Thyroid gland (tissue), 4 donors: Measurements from ENCODE around the gene METTL25B. TPM values are rescaled to one million over a fixed set of nuclear protein-coding genes. Genes with fewer than 3 reads are reported as not detected.
A peak's percentile ranks its signal among the peaks of the same experiment; 100 is the strongest.

Experiments
- DNase-seq, 2 donors: peaks; one replicate each; pipeline ENCODE4 v3.0.0-alpha.2; 2019
- H3K27ac ChIP-seq, 3 donors: fragments of 200-600 bp; sonication (generic); 1 replicate in 2 of 3; 2 replicates in 1 of 3; pipeline ENCODE4 v1.5.1; 2016 to 2019; ENCODE audit warnings: mild to moderate bottlenecking in 1 of 3, moderate library complexity in 1 of 3
- H3K27me3 ChIP-seq: fragments of 200-600 bp; sonication (generic); one replicate; pipeline ENCODE4 v1.5.1; 2019
- H3K36me3 ChIP-seq, 2 donors: fragments of 200-600 bp; sonication (generic); one replicate each; pipeline ENCODE4 v1.5.1; 2016 to 2019
- H3K4me1 ChIP-seq, 2 donors: fragments of 200-600 bp; sonication (generic); one replicate each; pipeline ENCODE4 v1.5.1; 2017 to 2019
- H3K4me3 ChIP-seq, 3 donors: fragments of 200-600 bp; sonication (generic); replicated peaks in 1 of 3; 1 replicate in 2 of 3; 2 replicates in 1 of 3; pipeline ENCODE4 v1.5.1; 2016; ENCODE audit warnings: mild to moderate bottlenecking in 1 of 3
- H3K9me3 ChIP-seq: fragments of 200-600 bp; sonication (generic); one replicate; pipeline ENCODE4 v1.5.1; 2017
- CTCF ChIP-seq, 6 experiments: fragments of 200-600 bp in 3 of 6; fragments of 450-650 bp in 3 of 6; sonication (generic) in 3 of 6; IDR thresholded peaks; one replicate each; pipeline ENCODE4 v1.5.1; 2016 to 2019; ENCODE audit warnings: antibody characterized with exemption in 6 of 6, mild to moderate bottlenecking in 2 of 6, inconsistent platforms in 1 of 6, moderate library complexity in 1 of 6
- POLR2A ChIP-seq, 2 donors: fragments of 450-650 bp; IDR thresholded peaks; one replicate each; pipeline ENCODE4 v1.6.1; 2017; ENCODE audit warnings: antibody characterized with exemption in 2 of 2, mild to moderate bottlenecking in 2 of 2, moderate library complexity in 1 of 2
- WGBS, 2 donors: methylation state at CpG; one replicate each; pipeline ENCODE4 v1.1.5; 2017; 5-methylcytosine and 5-hydroxymethylcytosine counted together
- intact Hi-C: fragments of 100-400 bp; cut with DNase I; formaldehyde crosslinking; loops from one replicate; pipeline ENCODE4 v1.15.1; 2023
- total RNA-seq, 4 donors: library from RNA; depleted of rRNA; stranded (reverse); fragments of >200 nt; gene quantifications; one replicate each; pipeline ENCODE4 v1.2.3, GENCODE V29; 2016

Gene METTL25B
- total RNA-seq, 4 donors from 2014 or later = 15.5 to 33.4 (median 25.3) TPM

GRCh38 chr1:156694690-156694962 lies 33.6 kb upstream of the METTL25B start:
- Histone ChIP-seq H3K4me3 (no peak overlapping the region), H3K36me3 (no peaks in the 10 kb centered on the region), H3K27me3 (no peaks in the 10 kb centered on the region), H3K4me1 (peaks cover 50 to 63% of the 10 kb centered on the region in 2 donors), H3K27ac (peak overlapping the region in 2 of 3 donors; percentile 13 to 82), H3K9me3 (no peaks in the 10 kb centered on the region)
- 82 to 95% methylated on average over 5 of the region's 5 CpGs for WGBS, 2 donors
- DNase-seq = no peak
- intact Hi-C loops = no loop called here
- TF ChIP-seq CTCF (IDR thresholded peaks at IDR 0.05) (no peak), POLR2A (IDR thresholded peaks at IDR 0.05) (no peak)

GRCh38 chr1:156696755-156697154 lies 31.5 kb upstream of the METTL25B start:
- 52 to 67% methylated on average over 8 of the region's 8 CpGs for WGBS, 2 donors
- Histone ChIP-seq H3K27ac (peak overlapping the region in 1 of 3 donors; percentile 39), H3K9me3 (no peaks in the 10 kb centered on the region), H3K4me3 (no peak overlapping the region), H3K4me1 (peaks cover 34 to 43% of the 10 kb centered on the region in 2 donors), H3K27me3 (no peaks in the 10 kb centered on the region), H3K36me3 (no peaks in the 10 kb centered on the region)
- peak; percentile 41 to 47 for DNase-seq
- TF ChIP-seq CTCF (IDR thresholded peaks at IDR 0.05) = no peak
- no peak for TF ChIP-seq POLR2A (IDR thresholded peaks at IDR 0.05)
- intact Hi-C loops = no loop called here

GRCh38 chr1:156697481-156697880 lies 30.8 kb upstream of the METTL25B start:
- intact Hi-C loops = no loop called here

DNA sequence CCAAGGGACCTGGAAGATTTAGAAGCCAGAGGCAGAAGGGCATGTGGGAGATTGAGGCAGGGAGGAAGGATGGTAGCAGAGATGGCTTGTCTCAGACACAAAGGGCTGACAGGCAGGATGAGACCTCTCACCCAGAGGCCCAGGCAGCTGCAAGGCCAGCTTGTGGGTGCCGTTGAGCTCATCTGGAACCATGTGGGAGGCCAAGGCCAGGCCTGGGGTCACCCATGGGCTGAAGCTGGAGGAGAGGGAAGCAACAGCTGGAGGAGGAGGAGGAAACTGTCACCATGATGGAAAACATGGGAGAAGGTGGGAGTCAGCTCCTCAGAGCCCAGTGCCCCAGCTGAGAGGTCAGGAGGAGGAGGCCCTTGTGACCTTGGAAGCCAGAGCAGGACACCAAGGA lies 29.3 kb upstream of the METTL25B start:
- 64 to 77% methylated on average over 1 of the region's 1 CpG for WGBS, 2 donors
- no peak for DNase-seq
- Histone ChIP-seq H3K4me3 (no peak overlapping the region), H3K9me3 (no peaks in the 10 kb centered on the region), H3K36me3 (no peaks in the 10 kb centered on the region), H3K4me1 (peaks cover 24 to 31% of the 10 kb centered on the region in 2 donors), H3K27ac (no peak overlapping the region), H3K27me3 (no peaks in the 10 kb centered on the region)
- no peak for TF ChIP-seq POLR2A (IDR thresholded peaks at IDR 0.05)
- TF ChIP-seq CTCF (IDR thresholded peaks at IDR 0.05) = no peak
- intact Hi-C loops = no loop called here

More at GRCh38 chr1:156697481-156697880, 30.8 kb upstream of the METTL25B start:
- no peaks in the 10 kb centered on the region for H3K27me3 ChIP-seq
- no peak for TF ChIP-seq POLR2A (IDR thresholded peaks at IDR 0.05)
- TF ChIP-seq CTCF (IDR thresholded peaks at IDR 0.05) = no peak
- H3K4me1 ChIP-seq = peaks cover 26 to 36% of the 10 kb centered on the region in 2 donors
- no peaks in the 10 kb centered on the region for H3K9me3 ChIP-seq
- WGBS, 2 donors = 40 to 44% methylated on average over 8 of the region's 8 CpGs
- peak; percentile 52 to 76 for DNase-seq
- H3K4me3 ChIP-seq = no peak overlapping the region
- H3K27ac ChIP-seq = peak overlapping the region in 2 of 3 donors; percentile 39 to 40
- H3K36me3 ChIP-seq = no peaks in the 10 kb centered on the region

DNA sequence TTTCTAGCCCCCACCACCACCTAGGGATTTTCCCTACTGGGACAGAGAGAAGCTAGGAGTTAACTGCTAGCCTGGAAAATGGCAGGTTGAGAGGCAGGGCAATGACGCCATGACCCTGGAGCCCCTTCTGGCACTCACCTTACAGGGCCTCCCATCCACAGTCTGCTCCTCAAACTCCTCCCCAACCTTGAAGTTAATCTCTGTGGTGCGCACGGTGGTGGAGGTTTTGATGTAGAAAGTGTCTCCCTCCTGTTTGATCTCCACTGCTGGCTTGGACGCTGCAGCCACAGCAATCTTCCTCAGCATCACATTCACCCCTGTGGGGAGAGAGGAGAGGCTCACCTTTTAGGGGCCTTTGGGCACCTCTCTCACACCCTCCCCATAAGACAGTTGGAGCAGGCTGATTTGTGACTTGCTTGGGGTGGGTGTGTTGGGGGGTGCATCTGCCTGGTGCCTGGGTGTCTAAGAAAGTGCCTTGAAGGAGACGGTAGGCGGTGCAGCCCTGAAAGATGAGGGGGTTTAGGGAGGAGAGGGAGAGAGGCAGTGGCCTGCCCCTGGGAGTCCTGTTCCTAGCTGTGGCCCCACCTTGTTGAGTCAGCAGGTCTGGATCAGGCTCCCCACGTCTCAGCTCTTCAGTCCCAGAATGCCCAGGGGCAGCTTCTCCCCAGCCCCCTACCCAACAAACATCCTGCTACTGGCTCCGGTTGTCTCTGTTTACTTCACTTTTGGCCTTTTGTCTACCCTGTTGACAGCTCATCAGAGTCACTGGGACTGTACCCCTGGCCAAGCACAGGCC lies 27.3 kb upstream of the METTL25B start:
- intact Hi-C loops = no loop called here
- no peak for DNase-seq
- 83% methylated on average over 8 of the region's 8 CpGs for WGBS, 2 donors

More for the DNA sequence above, 27.3 kb upstream of the METTL25B start:
- Histone ChIP-seq H3K9me3 (no peaks in the 10 kb centered on the region), H3K27me3 (no peaks in the 10 kb centered on the region), H3K36me3 (no peaks in the 10 kb centered on the region), H3K4me3 (no peak overlapping the region), H3K27ac (no peak overlapping the region), H3K4me1 (peaks cover 43 to 48% of the 10 kb centered on the region in 2 donors)
- no peak for TF ChIP-seq POLR2A (IDR thresholded peaks at IDR 0.05)
- no peak for TF ChIP-seq CTCF (IDR thresholded peaks at IDR 0.05)
